ENCODE results near the gene ANKUB1.
"Not testable (repeated sequence)": the region's sequence is repeated elsewhere in the genome, so short reads cannot be mapped to it uniquely, and the experiment has no call there.

ANKUB1 gene, protein sequence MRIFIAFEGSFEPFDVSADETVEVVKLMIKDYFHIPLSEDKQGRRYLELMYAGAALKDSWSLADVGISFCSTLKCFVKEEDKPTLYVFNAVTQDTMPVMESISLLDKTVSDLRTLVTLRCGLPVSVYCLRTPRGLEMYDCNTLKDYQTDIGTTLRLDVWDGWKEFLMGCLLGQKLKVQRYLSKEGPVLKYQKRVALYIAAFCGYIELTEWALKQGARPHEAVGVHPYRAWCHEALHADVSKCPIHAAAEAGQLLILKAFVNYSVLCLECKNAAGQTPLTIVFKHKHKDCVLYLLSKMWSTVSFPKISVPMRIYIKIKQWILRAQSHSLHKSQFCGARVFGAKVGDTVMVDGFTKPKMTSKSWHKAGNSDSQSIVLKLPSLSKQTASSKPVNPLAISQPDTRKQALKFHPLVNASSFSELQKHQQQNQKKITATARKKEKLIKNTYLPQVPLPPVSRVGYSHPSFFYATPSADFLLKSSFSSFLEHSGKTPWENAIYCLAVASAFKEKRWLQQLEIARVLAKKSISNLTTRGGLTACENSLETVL

GRCh38 chr3:149792452-149793270, at the start of gene ANKUB1:
Gene ANKUB1, minus strand, starts transcription at chr3:149792554. Its CDS starts 188 bp downstream, at chr3:149792366.
- DNase-seq = no peak

- DNase-seq = no peak
These were observed 47.5 kb upstream of the ANKUB1 start for GRCh38 chr3:149839896-149840295.

- not testable (repeated sequence) for DNase-seq
These were observed 47.1 kb upstream of the ANKUB1 start for GRCh38 chr3:149839469-149839868.

DNA sequence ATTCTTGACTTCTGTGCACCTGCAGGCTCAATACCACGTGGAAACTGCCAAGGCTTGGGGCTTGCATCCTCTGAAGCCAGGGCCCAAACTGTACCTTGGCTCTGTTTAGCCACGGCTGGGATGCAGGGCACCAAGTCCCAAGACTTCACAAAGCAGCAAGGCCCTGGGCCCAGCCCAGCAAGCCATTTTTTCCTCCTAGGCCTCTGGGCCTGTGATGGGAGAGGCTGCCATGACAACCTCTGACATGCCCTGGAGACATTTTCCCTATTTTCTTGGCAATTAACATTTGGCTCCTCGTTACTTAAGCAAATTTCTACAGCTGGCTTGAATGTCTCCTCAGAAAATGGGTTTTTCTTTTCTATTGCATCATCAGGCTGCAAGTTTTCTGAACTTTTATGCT, 46.1 kb upstream of the ANKUB1 start:
- not testable (repeated sequence) for DNase-seq

GRCh38 chr3:149833241-149833640, 40.9 kb upstream of the ANKUB1 start:
- no peak for DNase-seq

- DNase-seq = no peak
These were observed 39.7 kb upstream of the ANKUB1 start for GRCh38 chr3:149832086-149832485.

- DNase-seq = no peak
These were observed 39.0 kb upstream of the ANKUB1 start for GRCh38 chr3:149831321-149831720.

DNA sequence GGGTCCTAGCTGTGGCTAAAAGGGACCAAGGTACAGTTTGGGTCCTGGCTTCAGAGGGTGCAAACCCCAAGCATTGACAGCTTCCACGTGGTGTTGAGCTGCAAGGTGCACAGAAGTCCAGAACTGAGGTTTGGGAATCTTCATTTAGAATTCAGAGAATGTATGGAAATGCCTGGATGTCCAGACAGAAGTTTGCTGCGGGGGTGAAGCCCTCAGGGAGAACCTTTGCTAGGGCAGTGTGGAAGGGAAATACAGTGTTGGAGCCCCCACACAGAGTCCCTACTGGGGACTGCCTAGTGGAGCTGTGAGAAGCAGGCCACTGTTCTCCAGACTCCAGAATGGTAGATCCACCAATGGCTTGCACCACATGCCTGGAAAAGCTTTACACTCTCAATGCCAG, 38.5 kb upstream of the ANKUB1 start:
- no peak for DNase-seq

GRCh38 chr3:149829631-149830030, 37.3 kb upstream of the ANKUB1 start:
- not testable (repeated sequence) for DNase-seq

GRCh38 chr3:149828390-149828789, 36.0 kb upstream of the ANKUB1 start:
- DNase-seq = no peak

- no peak for DNase-seq
These were observed 34.3 kb upstream of the ANKUB1 start for GRCh38 chr3:149826636-149827035.

- DNase-seq = no peak
These were observed 27.8 kb upstream of the ANKUB1 start for GRCh38 chr3:149820183-149820582.

DNA sequence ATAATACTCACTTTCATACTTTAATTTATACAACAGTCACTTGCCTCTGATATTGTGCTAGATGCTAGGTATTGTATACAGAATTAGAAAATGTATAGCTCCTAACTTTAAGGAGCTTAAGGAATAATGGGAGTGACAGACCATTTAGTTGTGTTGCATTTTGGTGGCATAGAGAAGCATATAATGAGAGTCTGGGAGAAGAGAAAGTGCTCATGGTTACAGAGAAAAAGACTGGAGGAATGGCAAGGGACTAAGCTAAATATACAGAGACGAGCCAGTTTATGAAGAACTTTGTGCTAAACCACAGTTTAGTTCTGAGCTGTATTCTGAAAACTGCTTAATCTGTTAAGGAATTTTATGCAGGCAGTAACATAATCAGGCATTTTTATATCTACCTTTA, 27.1 kb upstream of the ANKUB1 start:
- DNase-seq = no peak

GRCh38 chr3:149816986-149817385, 24.6 kb upstream of the ANKUB1 start:
- DNase-seq = no peak

- no peak for DNase-seq
These were observed 24.0 kb upstream of the ANKUB1 start for GRCh38 chr3:149816311-149816710.

DNA sequence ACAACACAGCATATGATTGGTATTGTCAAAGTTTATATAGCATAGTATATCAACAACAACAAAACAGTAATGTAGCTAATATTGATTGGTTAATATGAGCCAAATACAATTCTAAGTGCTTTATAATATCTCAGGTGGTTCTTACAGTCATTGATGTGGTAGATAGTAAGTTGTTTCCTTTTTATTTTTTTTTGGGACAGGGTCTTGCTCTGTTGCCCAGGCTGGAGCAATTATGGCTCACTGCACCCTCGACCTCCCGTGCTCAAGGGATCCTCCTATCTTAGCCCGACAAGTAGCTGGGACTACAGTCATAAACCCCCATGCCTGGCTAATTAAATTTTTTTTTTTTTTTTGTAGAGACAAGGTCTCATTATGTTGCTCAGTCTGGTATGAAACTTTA, 23.4 kb upstream of the ANKUB1 start:
- no peak for DNase-seq

- DNase-seq = no peak
These were observed 23.0 kb upstream of the ANKUB1 start for GRCh38 chr3:149815321-149815720.

DNA sequence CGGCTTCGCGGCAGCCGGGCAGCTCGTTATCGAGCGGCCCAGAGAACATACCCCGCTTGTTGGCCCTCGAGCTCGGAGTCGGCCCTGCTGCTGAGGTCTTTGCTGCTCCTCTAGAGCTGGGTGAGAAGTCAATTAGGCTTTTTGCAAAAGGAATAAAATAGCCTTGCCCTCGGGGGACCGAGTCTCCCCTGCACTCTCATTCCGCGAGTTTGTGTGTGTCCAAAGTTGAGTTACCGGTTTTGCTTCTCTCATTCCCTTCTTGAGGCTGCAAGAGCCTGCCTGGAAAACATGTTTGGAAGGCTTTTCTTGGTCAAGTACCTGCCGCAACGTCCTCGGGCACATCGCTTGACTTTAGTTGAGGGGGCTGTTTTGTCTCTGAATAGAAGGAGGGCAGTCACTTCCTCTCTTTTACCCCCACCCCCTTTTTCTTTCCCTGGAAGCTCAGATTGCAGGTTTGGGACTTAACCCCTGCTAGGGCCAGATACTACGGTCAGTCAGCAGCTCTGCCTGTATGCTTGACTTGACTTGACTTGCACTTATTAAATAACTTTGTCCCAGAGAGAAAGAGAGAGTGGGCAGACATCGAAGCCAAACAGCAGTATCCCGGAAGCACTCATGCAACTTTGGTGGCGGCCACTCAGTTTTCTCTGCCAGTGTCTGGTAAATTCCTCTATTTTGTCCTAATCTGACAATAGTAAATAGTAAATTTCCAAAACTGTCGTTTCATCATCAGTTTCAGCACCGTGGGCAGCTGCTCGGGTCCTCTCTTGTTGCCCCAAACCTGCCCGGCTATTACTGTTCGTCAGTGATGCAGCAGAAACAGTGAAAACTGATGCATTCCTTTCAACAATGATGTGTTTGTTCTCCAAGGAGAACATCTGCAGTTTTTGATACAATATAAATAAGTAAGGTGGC, 21.3 kb upstream of the ANKUB1 start:
- DNase-seq = peak; percentile 68

DNA sequence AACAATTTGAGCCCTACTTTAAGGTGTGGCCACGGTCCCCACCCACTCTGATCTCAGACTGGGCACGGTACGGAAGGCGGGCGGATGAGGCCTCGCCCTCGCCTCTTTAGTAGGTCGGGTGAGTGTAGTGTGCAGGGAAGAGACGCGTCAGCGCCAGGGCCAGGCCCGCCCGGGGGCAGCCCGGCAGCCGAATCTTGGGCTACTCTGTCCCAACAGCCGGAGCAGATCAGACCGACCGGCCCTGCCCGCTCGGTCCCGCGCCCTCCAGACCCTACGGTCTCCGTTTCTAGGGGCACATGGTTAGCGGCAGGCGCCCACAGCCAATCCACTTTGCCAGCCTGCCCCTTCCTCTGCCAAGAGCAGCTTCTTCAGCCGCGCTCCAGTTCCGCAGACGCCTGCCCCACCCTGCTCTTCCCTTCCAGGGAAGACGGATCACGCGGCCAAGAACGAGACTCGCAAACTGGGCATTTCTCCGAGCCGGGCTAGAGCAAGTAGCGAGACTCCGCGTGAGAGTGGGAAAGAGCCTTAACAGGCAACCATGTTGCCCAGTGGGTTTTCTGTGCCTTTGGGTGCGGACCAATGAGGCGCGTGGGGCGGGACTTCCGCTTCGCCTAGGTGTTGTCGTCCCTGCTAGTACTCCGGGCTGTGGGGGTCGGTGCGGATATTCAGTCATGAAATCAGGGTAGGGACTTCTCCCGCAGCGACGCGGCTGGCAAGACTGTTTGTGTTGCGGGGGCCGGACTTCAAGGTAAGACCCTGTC, 20.4 kb upstream of the ANKUB1 start, which contains the start of gene RNF13:
RNF13 (plus strand) TSS at position 610 of the 761 bp plus-strand sequence. CDS start 32,812 bp downstream, outside the sequence.
- peak; percentile 98 for DNase-seq

- no peak for DNase-seq
These were observed 19.8 kb upstream of the ANKUB1 start for GRCh38 chr3:149812165-149812605.

DNA sequence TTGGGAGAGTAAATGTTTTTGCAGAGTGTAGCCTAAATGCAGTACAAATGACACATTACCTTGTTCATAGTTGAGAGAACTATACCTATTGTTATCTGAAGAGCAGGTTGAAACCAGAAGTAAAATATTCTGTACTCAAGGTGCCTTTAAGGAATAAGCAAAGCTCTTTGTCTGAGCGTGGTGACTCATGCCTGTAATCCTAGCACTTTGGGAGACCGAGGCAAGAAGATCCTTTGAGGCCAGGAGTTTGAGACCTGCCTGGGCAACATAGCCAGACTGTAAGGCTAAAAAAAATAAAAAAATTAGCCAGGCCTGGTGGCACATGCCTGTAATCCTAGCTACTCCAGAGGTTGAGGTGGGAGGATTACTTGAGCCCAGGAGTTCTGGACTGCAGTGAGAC, 18.5 kb upstream of the ANKUB1 start:
- DNase-seq = no peak

GRCh38 chr3:149809699-149810098, 17.3 kb upstream of the ANKUB1 start:
- no peak for DNase-seq

Measured in activated effector memory CD4-positive, alpha-beta T cell treated with anti-CD3 and anti-CD28 coated beads, Interleukin-2, amount 50 U/mL, for 16 hours (primary cell).